Panc1 (cell line): ENCODE results near the gene DNMT3L.
"Not testable (repeated sequence)": the region's sequence is repeated elsewhere in the genome, so short reads cannot be mapped to it uniquely, and the experiment has no call there.

Experiments
- POLR2AphosphoS5 ChIP-seq: IDR thresholded peaks from 2 replicates; pipeline ENCODE4 v1.6.1; 2012; ENCODE audit warnings: mild to moderate bottlenecking, low read depth, low read length, moderate library complexity
- SIN3A ChIP-seq: IDR thresholded peaks from 2 replicates; pipeline ENCODE4 v1.6.1; 2012; ENCODE audit warnings: low read depth, mild to moderate bottlenecking, low read length, moderate library complexity, borderline replicate concordance; ENCODE audit not compliant: insufficient read depth
- TCF7L2 ChIP-seq: IDR thresholded peaks from 2 replicates; pipeline ENCODE4 v1.6.1; 2011; ENCODE audit warnings: mild to moderate bottlenecking, low read depth, low read length, inconsistent platforms
- TF ChIP-seq, protein P1 (sequence below): fragments of 450-650 bp; IDR thresholded peaks from 2 replicates; pipeline ENCODE4 v1.5.1; 2017; ENCODE audit warnings: mild to moderate bottlenecking
- TF ChIP-seq, protein P2 (sequence below), 2 experiments: IDR thresholded peaks; 2 replicates each; pipeline ENCODE4 v1.6.1; 2011 to 2012; ENCODE audit warnings: low read depth in 2 of 2, control low read depth in 1 of 2, low read length in 1 of 2, mild to moderate bottlenecking in 1 of 2, moderate library complexity in 1 of 2; ENCODE audit not compliant: insufficient read depth in 1 of 2

- TF ChIP-seq, protein P1, sequence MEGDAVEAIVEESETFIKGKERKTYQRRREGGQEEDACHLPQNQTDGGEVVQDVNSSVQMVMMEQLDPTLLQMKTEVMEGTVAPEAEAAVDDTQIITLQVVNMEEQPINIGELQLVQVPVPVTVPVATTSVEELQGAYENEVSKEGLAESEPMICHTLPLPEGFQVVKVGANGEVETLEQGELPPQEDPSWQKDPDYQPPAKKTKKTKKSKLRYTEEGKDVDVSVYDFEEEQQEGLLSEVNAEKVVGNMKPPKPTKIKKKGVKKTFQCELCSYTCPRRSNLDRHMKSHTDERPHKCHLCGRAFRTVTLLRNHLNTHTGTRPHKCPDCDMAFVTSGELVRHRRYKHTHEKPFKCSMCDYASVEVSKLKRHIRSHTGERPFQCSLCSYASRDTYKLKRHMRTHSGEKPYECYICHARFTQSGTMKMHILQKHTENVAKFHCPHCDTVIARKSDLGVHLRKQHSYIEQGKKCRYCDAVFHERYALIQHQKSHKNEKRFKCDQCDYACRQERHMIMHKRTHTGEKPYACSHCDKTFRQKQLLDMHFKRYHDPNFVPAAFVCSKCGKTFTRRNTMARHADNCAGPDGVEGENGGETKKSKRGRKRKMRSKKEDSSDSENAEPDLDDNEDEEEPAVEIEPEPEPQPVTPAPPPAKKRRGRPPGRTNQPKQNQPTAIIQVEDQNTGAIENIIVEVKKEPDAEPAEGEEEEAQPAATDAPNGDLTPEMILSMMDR: not testable (repeated sequence)
- not testable (repeated sequence) for TF ChIP-seq POLR2AphosphoS5, TCF7L2, SIN3A
- TF ChIP-seq, protein P2, sequence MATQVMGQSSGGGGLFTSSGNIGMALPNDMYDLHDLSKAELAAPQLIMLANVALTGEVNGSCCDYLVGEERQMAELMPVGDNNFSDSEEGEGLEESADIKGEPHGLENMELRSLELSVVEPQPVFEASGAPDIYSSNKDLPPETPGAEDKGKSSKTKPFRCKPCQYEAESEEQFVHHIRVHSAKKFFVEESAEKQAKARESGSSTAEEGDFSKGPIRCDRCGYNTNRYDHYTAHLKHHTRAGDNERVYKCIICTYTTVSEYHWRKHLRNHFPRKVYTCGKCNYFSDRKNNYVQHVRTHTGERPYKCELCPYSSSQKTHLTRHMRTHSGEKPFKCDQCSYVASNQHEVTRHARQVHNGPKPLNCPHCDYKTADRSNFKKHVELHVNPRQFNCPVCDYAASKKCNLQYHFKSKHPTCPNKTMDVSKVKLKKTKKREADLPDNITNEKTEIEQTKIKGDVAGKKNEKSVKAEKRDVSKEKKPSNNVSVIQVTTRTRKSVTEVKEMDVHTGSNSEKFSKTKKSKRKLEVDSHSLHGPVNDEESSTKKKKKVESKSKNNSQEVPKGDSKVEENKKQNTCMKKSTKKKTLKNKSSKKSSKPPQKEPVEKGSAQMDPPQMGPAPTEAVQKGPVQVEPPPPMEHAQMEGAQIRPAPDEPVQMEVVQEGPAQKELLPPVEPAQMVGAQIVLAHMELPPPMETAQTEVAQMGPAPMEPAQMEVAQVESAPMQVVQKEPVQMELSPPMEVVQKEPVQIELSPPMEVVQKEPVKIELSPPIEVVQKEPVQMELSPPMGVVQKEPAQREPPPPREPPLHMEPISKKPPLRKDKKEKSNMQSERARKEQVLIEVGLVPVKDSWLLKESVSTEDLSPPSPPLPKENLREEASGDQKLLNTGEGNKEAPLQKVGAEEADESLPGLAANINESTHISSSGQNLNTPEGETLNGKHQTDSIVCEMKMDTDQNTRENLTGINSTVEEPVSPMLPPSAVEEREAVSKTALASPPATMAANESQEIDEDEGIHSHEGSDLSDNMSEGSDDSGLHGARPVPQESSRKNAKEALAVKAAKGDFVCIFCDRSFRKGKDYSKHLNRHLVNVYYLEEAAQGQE (IDR thresholded peaks at IDR 0.05; ENCODE audit: insufficient read depth in 1 of 2, low read depth in 2 of 2, low read length in 1 of 2): not testable (repeated sequence)
Observed at GRCh38 chr21:44249204-44250037, 12.3 kb downstream of the DNMT3L start.
